CD4-positive, CD25-positive, alpha-beta regulatory T cell (primary cell): ENCODE measurements around the gene RAD23A. TPM values are rescaled to one million over a fixed set of nuclear protein-coding genes. Genes with fewer than 3 reads are reported as not detected.
"Not testable (repeated sequence)": the region's sequence is repeated elsewhere in the genome, so short reads cannot be mapped to it uniquely, and the experiment has no call there.

ENCODE experiments used
- ATAC-seq, 2 donors: fragments of 150-1000 bp; cut with Tn5 transposase; one replicate each; pipeline ENCODE4 v1.10.0; 2021; ENCODE audit warnings: low read depth in 2 of 2, moderate number of reproducible peaks in 2 of 2, moderate library complexity in 1 of 2
- DNase-seq, 3 donors: peaks; one replicate each; pipeline versions ENCODE4 v3.0.0 to v3.0.0-alpha.2; 2012 to 2022; ENCODE audit warnings: mixed read lengths in 1 of 3
- H3K27ac ChIP-seq: one replicate; pipeline ENCODE4 v1.7.0; 2013; ENCODE audit warnings: mild to moderate bottlenecking, low read length; ENCODE audit not compliant: insufficient read depth, poor library complexity, severe bottlenecking
- H3K27me3 ChIP-seq: one replicate; pipeline ENCODE4 v1.7.0; 2013; ENCODE audit warnings: low read length; ENCODE audit not compliant: control insufficient read depth, insufficient read depth
- H3K36me3 ChIP-seq: one replicate; pipeline ENCODE4 v1.7.0; 2013; ENCODE audit warnings: mild to moderate bottlenecking, low read length, moderate library complexity; ENCODE audit not compliant: control insufficient read depth, insufficient read depth
- H3K4me1 ChIP-seq: 2 replicates; pipeline ENCODE4 v1.7.0; 2013; ENCODE audit warnings: mild to moderate bottlenecking, low read length; ENCODE audit not compliant: insufficient read depth, control insufficient read depth, poor library complexity, severe bottlenecking
- H3K4me3 ChIP-seq: one replicate; pipeline ENCODE4 v1.7.0; 2013; ENCODE audit warnings: low read depth, mild to moderate bottlenecking, low read length, moderate library complexity
- H3K9me3 ChIP-seq, 2 experiments: 1 replicate in 1 of 2; 2 replicates in 1 of 2; pipeline ENCODE4 v1.7.0; 2013; ENCODE audit warnings: low read length in 2 of 2, mild to moderate bottlenecking in 1 of 2, moderate library complexity in 1 of 2; ENCODE audit not compliant: control insufficient read depth in 2 of 2
- H3K27ac Mint-ChIP-seq, 3 donors: one replicate each; pipeline ENCODE4 v1.8.0; 2020 to 2022; ENCODE audit warnings: mild to moderate bottlenecking in 3 of 3, mixed read lengths in 3 of 3, moderate library complexity in 2 of 3
- H3K27me3 Mint-ChIP-seq: one replicate; pipeline ENCODE4 v1.8.0; 2022; ENCODE audit warnings: mild to moderate bottlenecking, mixed read lengths
- H3K36me3 Mint-ChIP-seq: one replicate; pipeline ENCODE4 v1.8.0; 2020; ENCODE audit warnings: mixed read lengths
- H3K4me1 Mint-ChIP-seq, 4 donors: one replicate each; pipeline ENCODE4 v1.8.0; 2020 to 2022; ENCODE audit warnings: mixed read lengths in 4 of 4, mild to moderate bottlenecking in 1 of 4
- H3K4me3 Mint-ChIP-seq, 4 donors: one replicate each; pipeline ENCODE4 v1.8.0; 2020 to 2022; ENCODE audit warnings: mild to moderate bottlenecking in 4 of 4, mixed read lengths in 4 of 4, moderate library complexity in 3 of 4
- H3K9me3 Mint-ChIP-seq, 7 donors: one replicate each; pipeline ENCODE4 v1.8.0; 2020 to 2022; ENCODE audit warnings: mixed read lengths in 7 of 7, mild to moderate bottlenecking in 3 of 7, moderate library complexity in 2 of 7
- polyA plus RNA-seq, 4 donors: library from polyadenylated mRNA; unstranded; fragments of 300-500 nt; fragmentation: Illumina TruSeq; gene quantifications; one replicate each; pipeline ENCODE4 v1.2.3, GENCODE V29; 2021
- total RNA-seq: library from RNA; stranded (reverse); gene quantifications from one replicate; pipeline ENCODE4 v1.2.3, GENCODE V29; 2022

RAD23A gene
- total and polyA plus RNA-seq, 5 donors from 2014 or later: 73.8 to 85.0 (median 80.9) TPM

DNA sequence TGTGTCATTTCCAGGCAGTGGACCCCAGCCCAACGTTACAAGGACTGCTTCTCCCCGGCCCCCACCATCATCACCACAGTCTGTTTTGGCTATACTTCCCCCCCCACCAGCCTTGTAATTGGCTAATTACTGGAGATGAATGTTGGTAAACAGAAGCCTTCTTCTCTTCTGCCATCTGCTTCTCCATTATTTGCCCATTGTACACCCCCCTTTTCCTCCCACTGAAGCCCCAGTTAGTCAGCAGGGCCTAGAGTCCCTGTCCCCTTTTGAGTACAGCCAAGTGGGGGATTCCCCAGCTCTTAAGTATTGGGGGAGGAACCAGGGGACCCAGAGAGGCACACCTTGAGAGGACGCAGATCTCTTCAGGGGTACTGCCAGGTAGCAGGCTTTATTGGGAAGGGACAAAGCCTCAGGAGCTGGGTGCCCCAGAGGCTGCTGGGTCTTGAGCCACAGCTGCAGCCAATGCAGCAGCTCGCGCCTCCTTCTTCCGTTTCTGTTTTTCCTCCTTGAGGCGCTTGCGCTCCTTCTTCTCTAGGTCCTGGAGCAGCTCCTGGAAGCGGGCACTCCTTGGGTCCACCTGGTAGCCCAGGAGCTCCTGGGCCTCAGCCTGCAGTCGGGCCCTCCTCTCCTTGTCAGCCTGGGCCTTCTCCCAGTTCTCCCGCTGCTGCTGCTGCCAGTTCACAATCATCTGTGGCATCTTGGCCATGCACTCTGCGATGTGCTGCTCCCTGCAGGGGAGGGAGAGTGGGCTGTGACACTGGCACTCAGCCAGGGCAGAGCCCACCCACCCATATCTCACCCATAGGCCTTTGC lies 8.3 kb downstream of the RAD23A start:
- Histone ChIP-seq H3K9me3 (no peaks in the 10 kb centered on the region), H3K27ac (no peak overlapping the region), H3K4me1 (peaks cover 26% of the 10 kb centered on the region), H3K27me3 (no peaks in the 10 kb centered on the region), H3K36me3 (peaks cover 45% of the 10 kb centered on the region), H3K4me3 (no peak overlapping the region)
- DNase-seq (no peak), ATAC-seq (no peak)
- peaks cover 8 to 40% (median 19%) of the 10 kb centered on the region in 4 donors for H3K4me1 Mint-ChIP-seq
- no peaks in the 10 kb centered on the region for H3K27me3 Mint-ChIP-seq
- peak overlapping the region; percentile 69 to 87 (median 79) for H3K27ac Mint-ChIP-seq
- H3K36me3 Mint-ChIP-seq: peaks cover 27% of the 10 kb centered on the region
- peak overlapping the region in 2 of 4 donors; percentile 27 to 89 for H3K4me3 Mint-ChIP-seq
- no peaks in the 10 kb centered on the region for H3K9me3 Mint-ChIP-seq

DNA sequence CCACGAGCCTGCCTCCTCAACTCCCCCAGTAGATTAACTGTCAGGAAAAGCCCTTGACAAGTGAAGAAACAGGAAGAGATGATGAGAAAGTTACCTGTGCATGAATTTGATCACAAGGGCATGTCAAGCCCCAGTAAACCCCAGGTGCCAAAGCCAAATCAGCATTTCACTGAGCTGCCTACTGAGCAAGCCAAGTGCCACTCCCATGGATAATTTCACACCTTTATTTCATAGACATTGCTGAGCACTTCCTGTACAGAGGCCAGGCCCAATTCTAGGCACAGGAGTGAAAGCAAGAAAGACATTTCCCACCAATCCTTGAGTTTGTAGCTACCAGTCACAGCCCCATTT lies 8.9 kb downstream of the RAD23A start:
- Histone ChIP-seq H3K27ac (no peak overlapping the region), H3K27me3 (no peaks in the 10 kb centered on the region), H3K4me1 (peaks cover 26% of the 10 kb centered on the region), H3K9me3 (no peaks in the 10 kb centered on the region), H3K4me3 (no peak overlapping the region), H3K36me3 (peaks cover 39% of the 10 kb centered on the region)
- Mint-ChIP-seq H3K27ac (peak overlapping the region; percentile 40 to 87 (median 79)), H3K4me1 (peaks cover 8 to 40% (median 19%) of the 10 kb centered on the region in 4 donors), H3K27me3 (no peaks in the 10 kb centered on the region), H3K9me3 (no peaks in the 10 kb centered on the region), H3K4me3 (peak overlapping the region; percentile 27 to 93 (median 87)), H3K36me3 (peaks cover 27% of the 10 kb centered on the region)
- no peak for ATAC-seq
- DNase-seq: no peak

DNA sequence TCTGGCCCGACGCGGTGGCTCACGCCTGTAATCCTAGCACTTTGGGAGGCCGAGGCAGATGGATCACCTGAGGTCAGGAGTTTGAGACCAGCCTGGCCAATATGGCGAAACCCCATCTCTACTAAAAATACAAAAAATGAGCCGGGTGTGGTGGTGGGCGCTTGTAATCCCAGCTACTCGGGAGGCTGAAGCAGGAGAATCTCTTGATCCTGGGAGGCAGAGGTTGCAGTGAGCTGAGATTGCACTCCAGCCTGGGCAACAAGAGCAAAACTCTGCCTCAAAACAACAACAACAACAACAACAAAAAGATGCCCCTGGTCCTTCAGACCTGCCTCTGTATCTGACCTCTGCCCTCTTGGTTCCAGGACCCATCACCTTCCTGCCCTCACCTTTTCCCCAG lies 9.9 kb downstream of the RAD23A start:
- peak overlapping the region; percentile 81 for H3K27ac ChIP-seq
- peak overlapping the region; percentile 19 for H3K4me3 ChIP-seq
- H3K4me1 ChIP-seq: peaks cover 26% of the 10 kb centered on the region
- H3K9me3 Mint-ChIP-seq, H3K27me3 Mint-ChIP-seq, H3K27me3 ChIP-seq, H3K9me3 ChIP-seq, DNase-seq, ATAC-seq: not testable (repeated sequence)
- H3K36me3 ChIP-seq: peaks cover 32% of the 10 kb centered on the region
- Mint-ChIP-seq H3K4me3 (peak overlapping the region; percentile 85 to 93 (median 88)), H3K36me3 (peaks cover 21% of the 10 kb centered on the region), H3K27ac (peak overlapping the region; percentile 58 to 87 (median 84)), H3K4me1 (peaks cover 8 to 34% (median 19%) of the 10 kb centered on the region in 4 donors)

DNA sequence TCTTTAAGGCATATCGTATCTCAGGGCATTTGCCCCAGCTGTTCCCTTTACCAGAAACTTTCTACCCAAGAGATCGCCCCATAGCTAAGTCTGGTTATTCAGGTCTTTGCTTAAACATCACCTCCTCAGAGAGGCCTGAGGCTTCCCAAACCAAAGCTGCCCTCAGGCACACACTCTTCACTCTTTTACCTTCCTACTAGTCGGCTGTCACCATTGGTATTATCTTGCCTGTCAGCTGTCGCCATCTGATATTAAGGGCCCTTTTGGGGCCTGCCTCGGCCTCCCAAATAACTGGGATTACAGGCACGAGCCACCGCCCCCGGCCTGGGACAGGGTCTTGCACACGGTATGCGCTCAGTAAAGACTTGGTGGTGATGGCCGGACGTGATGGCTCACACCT lies 10.3 kb downstream of the RAD23A start:
- Histone ChIP-seq H3K9me3 (no peaks in the 10 kb centered on the region), H3K36me3 (peaks cover 29% of the 10 kb centered on the region), H3K27ac (peak overlapping the region; percentile 81), H3K27me3 (no peaks in the 10 kb centered on the region), H3K4me3 (peak overlapping the region; percentile 19), H3K4me1 (peaks cover 26% of the 10 kb centered on the region)
- Mint-ChIP-seq H3K36me3 (peaks cover 18% of the 10 kb centered on the region), H3K9me3 (no peaks in the 10 kb centered on the region), H3K4me1 (peaks cover 8 to 34% (median 19%) of the 10 kb centered on the region in 4 donors), H3K4me3 (peak overlapping the region; percentile 85 to 93 (median 88)), H3K27me3 (no peaks in the 10 kb centered on the region), H3K27ac (peak overlapping the region; percentile 58 to 87 (median 84))
- DNase-seq (no peak), ATAC-seq (no peak)

DNA sequence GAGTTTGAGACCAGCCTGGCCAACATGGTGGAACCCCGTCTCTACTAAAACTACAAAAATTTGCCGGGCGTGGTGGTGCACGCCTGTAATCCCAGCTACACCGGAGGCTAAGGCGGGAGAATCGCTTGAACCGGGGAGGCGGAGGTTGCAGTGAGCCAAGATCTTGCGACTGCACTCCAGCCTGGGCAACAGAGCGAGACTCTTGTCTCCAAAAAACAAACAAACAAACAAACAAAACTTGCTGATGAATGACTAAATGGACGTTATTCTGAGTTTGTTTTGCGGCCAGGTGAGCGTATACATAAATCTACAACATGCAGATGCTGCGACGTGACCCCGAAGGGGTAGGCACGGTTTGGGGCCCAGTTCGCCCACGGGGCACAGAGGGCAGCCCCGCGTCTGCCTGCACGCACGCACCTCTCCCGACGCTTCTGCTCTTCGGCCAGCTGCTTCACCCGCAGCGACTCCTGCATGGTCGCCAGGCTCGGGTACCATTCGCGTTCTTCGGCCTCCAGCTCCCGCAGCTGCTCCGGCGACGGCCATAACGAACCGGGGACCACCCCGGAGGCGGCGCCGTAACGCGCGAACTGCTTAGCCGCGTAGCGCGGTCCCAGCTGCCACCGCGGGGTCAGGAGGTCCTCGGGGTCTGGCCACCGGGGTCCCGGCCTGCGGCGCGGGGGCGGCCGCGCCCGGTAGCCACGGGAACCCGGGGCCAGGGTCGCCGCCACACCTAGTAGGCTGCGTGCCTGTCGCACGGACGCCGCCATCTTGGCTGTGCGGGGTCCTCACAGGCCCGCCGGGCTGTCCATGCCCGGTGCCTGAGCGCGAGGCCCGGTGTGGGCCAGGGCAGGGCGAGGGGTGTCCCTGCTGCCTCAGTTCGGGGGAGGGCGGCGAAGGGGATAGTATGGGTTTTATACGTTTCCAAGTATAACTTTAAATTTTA lies 11.1 kb downstream of the RAD23A start, which contains the start of gene GADD45GIP1:
Gene GADD45GIP1, minus strand, starts transcription at position 778 of the 943 bp plus-strand sequence. Its CDS starts 11 bp downstream, at position 767.
- Histone ChIP-seq H3K4me3 (peak within 1 kb of the TSS; percentile 77), H3K4me1 (peaks cover 26% of the 10 kb centered on the region), H3K9me3 (no peaks in the 10 kb centered on the region), H3K36me3 (peaks cover 26% of the 10 kb centered on the region), H3K27ac (peak within 1 kb of the TSS; percentile 81), H3K27me3 (no peaks in the 10 kb centered on the region)
- peaks cover 8 to 34% (median 19%) of the 10 kb centered on the region in 4 donors for H3K4me1 Mint-ChIP-seq
- H3K9me3 Mint-ChIP-seq: no peaks in the 10 kb centered on the region
- peak within 1 kb of the TSS; percentile 89 to 94 (median 91) for H3K4me3 Mint-ChIP-seq
- ATAC-seq (peak; percentile 97 to 98), DNase-seq (peak; percentile 68 to 90 (median 82))
- H3K36me3 Mint-ChIP-seq: peaks cover 12% of the 10 kb centered on the region
- no peaks in the 10 kb centered on the region for H3K27me3 Mint-ChIP-seq
- peak within 1 kb of the TSS; percentile 76 to 91 (median 87) for H3K27ac Mint-ChIP-seq

DNA sequence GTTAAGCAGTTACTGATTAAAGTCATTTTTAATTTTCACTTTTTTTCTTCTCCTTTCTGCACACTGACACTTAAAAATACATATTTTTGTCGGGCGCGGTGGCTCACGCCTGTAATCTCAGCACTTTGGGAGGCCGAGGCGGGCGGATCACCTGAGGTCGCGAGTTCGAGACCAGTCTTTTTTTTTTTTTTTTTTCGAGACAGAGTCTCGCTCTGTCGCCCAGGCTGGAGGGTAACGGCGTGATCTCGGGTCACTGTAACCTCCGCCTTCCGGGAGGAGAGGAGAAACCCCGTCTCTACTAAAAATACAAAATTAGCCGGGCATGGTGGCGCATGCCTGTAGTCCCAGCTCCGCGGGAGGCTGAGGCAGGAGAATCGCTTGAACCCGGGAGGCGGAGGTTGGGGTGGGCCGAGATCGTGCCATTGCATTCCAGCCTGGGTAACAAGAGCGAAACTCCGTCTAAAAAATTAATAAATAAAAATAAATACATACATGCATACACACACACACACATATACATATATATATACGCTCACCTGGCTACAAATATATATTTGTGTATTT lies 11.8 kb downstream of the RAD23A start:
- H3K9me3 ChIP-seq, H3K9me3 Mint-ChIP-seq, DNase-seq, H3K27me3 Mint-ChIP-seq, H3K27me3 ChIP-seq, H3K36me3 Mint-ChIP-seq: not testable (repeated sequence)
- H3K27ac Mint-ChIP-seq: peak overlapping the region; percentile 60 to 91 (median 87)
- H3K4me1 ChIP-seq: peaks cover 26% of the 10 kb centered on the region
- H3K27ac ChIP-seq: peak overlapping the region; percentile 81
- peaks cover 19% of the 10 kb centered on the region for H3K36me3 ChIP-seq
- H3K4me1 Mint-ChIP-seq: peaks cover 8 to 34% (median 19%) of the 10 kb centered on the region in 4 donors
- peak overlapping the region; percentile 89 to 94 (median 91) for H3K4me3 Mint-ChIP-seq
- ATAC-seq: peak; percentile 14 to 17
- peak overlapping the region; percentile 74 for H3K4me3 ChIP-seq

DNA sequence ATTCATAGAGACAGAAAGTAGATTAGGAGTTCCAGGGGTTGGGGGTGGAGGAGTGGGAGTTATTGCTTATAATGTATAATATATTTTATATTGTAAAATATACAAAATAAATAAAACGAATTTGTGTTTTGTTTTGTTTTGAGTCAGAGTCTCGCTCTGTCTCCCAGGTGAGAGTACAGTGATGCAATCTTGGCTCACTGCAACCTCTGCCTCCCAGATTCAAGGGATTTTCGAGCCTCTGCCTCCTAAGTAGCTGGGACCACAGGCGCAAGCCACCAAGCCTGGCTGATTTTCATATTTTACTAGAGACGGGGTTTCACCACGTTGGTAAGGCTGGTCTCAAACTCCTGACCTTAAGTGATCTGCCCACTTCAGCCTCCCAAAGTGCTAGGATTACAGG lies 13.8 kb downstream of the RAD23A start:
- Mint-ChIP-seq H3K9me3 (no peaks in the 10 kb centered on the region), H3K36me3 (peaks cover 6% of the 10 kb centered on the region), H3K4me1 (peaks cover 8 to 30% (median 18%) of the 10 kb centered on the region in 4 donors), H3K4me3 (no peak overlapping the region), H3K27ac (no peak overlapping the region), H3K27me3 (peaks cover under 1% of the 10 kb centered on the region)
- Histone ChIP-seq H3K27ac (no peak overlapping the region), H3K27me3 (no peaks in the 10 kb centered on the region), H3K4me3 (no peak overlapping the region), H3K9me3 (no peaks in the 10 kb centered on the region), H3K4me1 (peaks cover 21% of the 10 kb centered on the region), H3K36me3 (peaks cover 3% of the 10 kb centered on the region)
- DNase-seq (no peak), ATAC-seq (no peak)
